Kidney epithelial cell (primary cell): Measurements from ENCODE around the gene RIGI. TPM values are rescaled to one million over a fixed set of nuclear protein-coding genes. Genes with fewer than 3 reads are reported as not detected.

Experiments used
- DNase-seq: peaks from one replicate; pipeline ENCODE4 v3.0.0-alpha.2; 2010; ENCODE audit warnings: low read depth
- H3K27me3 ChIP-seq: 2 replicates; pipeline ENCODE4 v1.6.0; 2011; ENCODE audit warnings: low read length; ENCODE audit not compliant: control insufficient read depth, insufficient read depth
- H3K36me3 ChIP-seq: 2 replicates; pipeline ENCODE4 v1.5.1; 2011; ENCODE audit warnings: low read length; ENCODE audit not compliant: control insufficient read depth, insufficient read depth
- H3K4me3 ChIP-seq: 2 replicates; pipeline ENCODE4 v1.5.1; 2011; ENCODE audit warnings: low read depth, mild to moderate bottlenecking, control low read depth, low read length
- CTCF ChIP-seq: IDR thresholded peaks from 2 replicates; pipeline ENCODE4 v1.5.1; 2011; ENCODE audit warnings: mild to moderate bottlenecking, moderate library complexity, low read length, control low read depth, inconsistent platforms; ENCODE audit not compliant: insufficient read depth, poor library complexity, severe bottlenecking
- total RNA-seq: library from RNA; depleted of rRNA; stranded (reverse); fragments of >200 nt; gene quantifications from 2 replicates; pipeline ENCODE4 v1.2.3, GENCODE V29; 2015

RIGI gene
- total RNA-seq, 1 donor from 2014 or later: 18.7 TPM

- Histone ChIP-seq H3K36me3 (no peaks in the 10 kb centered on the region), H3K4me3 (no peak overlapping the region), H3K27me3 (no peaks in the 10 kb centered on the region)
- no peak for DNase-seq
- no peak for TF ChIP-seq CTCF
Measured at GRCh38 chr9:32523910-32524309, 2.1 kb downstream of the RIGI start.

GRCh38 chr9:32518276-32518675, 7.7 kb downstream of the RIGI start:
- TF ChIP-seq CTCF: no peak
- Histone ChIP-seq H3K36me3 (no peaks in the 10 kb centered on the region), H3K27me3 (no peaks in the 10 kb centered on the region), H3K4me3 (no peak overlapping the region)
- DNase-seq: no peak

DNA sequence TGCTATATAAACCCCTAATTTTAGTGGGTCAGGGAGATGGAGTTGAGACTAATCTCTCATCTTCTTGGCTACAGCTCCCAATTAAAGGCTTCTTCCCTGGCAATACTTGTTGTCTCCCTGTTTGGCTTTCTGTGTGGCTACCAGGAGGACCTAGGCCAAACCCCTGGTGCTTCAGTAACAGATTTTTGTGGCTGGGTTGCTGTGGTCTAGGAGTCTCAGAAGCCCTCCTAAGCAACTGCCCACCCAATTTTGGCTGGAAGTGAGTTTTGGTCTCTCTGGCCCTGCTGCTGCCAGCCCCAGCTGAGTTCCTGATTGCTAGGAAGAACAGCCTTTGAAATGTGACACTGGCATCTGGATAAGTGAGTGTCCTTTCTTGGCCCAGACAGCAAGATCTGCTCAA, 9.8 kb downstream of the RIGI start:
- no peak for TF ChIP-seq CTCF

GRCh38 chr9:32508728-32509127, 17.3 kb downstream of the RIGI start:
- TF ChIP-seq CTCF: no peak
- no peak overlapping the region for H3K4me3 ChIP-seq
- DNase-seq: no peak
- H3K36me3 ChIP-seq: no peaks in the 10 kb centered on the region
- no peaks in the 10 kb centered on the region for H3K27me3 ChIP-seq

More for the DNA sequence above, 9.8 kb downstream of the RIGI start:
- DNase-seq: no peak
- H3K4me3 ChIP-seq: no peak overlapping the region
- no peaks in the 10 kb centered on the region for H3K27me3 ChIP-seq
- H3K36me3 ChIP-seq: no peaks in the 10 kb centered on the region

DNA sequence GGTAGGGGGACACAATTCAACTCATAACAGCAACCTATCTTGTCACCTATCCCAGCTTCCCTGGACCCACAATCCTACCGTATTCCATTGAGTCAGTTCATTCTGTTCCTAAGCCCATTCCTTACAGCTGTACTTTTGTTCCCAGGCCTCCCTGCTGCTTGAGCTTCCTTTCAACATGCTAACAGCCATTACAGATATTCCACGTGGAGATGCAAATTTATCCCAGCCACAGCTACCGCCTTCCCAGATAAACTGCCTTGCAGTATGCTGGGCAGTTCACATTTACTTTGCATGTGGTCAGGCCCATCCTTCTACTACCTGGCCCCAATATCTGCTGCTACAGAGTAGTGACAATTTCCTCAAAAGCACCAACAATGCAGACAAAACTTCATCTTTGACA, 23.0 kb downstream of the RIGI start:
- DNase-seq: no peak
- H3K27me3 ChIP-seq: no peaks in the 10 kb centered on the region
- TF ChIP-seq CTCF: no peak
- H3K36me3 ChIP-seq: no peaks in the 10 kb centered on the region
- no peak overlapping the region for H3K4me3 ChIP-seq

DNA sequence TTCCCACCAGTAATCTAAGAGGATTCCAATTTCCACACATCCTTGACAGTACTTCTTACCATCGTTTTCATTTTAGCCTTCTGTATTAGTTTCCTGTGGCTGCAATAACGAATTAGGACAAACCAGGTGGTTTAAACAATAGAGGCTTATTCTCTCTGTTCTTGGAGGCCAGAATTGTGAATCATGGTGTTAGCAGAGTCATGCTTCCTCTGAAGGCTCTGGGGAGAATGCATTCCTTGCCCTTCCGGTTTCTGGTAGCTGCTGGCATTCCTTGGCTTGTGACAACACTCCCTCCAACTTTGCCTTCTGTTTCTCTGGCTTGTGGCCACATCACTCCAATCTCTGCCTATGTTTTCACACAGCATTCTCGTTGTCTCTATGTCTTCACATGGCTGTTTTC, 23.5 kb downstream of the RIGI start:
- H3K27me3 ChIP-seq: no peaks in the 10 kb centered on the region
- DNase-seq: no peak
- H3K4me3 ChIP-seq: no peak overlapping the region
- TF ChIP-seq CTCF: no peak
- H3K36me3 ChIP-seq: no peaks in the 10 kb centered on the region
